Measurements from ENCODE around the gene KAZN. TPM values are rescaled to one million over a fixed set of nuclear protein-coding genes. Genes with fewer than 3 reads are reported as not detected.

KAZN gene
- polyA plus RNA-seq, 1 experiment: 3.7 TPM

DNA sequence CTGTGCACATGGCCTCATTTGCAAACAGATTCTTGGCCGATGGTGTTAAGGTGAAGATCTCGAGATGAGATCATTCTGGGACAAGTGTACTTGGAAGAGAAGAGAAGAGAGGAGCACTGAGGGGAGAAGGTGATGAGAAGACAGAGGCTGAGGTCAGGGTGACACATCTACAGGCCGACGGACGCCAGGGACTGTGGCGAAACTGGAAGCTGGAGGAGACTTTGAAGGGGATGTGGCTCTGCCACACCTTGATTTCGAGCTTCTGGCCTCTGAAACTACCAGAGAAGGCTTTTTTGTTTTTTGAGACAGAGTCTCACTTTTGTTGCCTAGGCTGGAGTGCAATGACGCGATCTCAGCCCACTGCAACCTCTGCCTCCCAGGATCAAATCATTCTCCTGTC, 417.5 kb downstream of the KAZN start:
- CTCF ChIA-PET: interaction anchor here (1.0 to 3.4 kb wide), 2 partner anchors 11 to 31 kb away, joined by 4 to 28 read pairs; no protein-coding TSS in a partner anchor
- TF ChIP-seq, protein P1, sequence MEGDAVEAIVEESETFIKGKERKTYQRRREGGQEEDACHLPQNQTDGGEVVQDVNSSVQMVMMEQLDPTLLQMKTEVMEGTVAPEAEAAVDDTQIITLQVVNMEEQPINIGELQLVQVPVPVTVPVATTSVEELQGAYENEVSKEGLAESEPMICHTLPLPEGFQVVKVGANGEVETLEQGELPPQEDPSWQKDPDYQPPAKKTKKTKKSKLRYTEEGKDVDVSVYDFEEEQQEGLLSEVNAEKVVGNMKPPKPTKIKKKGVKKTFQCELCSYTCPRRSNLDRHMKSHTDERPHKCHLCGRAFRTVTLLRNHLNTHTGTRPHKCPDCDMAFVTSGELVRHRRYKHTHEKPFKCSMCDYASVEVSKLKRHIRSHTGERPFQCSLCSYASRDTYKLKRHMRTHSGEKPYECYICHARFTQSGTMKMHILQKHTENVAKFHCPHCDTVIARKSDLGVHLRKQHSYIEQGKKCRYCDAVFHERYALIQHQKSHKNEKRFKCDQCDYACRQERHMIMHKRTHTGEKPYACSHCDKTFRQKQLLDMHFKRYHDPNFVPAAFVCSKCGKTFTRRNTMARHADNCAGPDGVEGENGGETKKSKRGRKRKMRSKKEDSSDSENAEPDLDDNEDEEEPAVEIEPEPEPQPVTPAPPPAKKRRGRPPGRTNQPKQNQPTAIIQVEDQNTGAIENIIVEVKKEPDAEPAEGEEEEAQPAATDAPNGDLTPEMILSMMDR (IDR thresholded peaks at IDR 0.05; ENCODE audit: low read depth, low read length): no peak

DNA sequence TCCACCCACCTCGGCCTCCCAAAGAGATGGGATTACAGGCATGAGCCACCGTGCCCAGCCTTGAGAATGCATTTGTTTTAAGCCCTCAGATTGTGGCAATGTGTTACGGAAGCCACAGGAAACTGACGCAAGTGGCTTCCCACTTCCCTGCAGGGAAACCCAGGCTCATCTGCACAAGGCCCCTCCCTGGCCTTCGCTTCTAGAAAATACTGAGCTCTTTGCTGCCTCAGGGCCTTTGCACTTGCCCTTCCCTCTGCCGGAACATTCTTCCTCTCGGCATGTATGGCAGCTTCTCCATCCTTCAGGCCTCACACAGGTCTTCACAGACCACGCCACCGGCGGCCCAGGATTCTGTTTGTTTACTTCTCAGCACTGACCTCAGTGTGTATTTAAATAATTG, 418.0 kb downstream of the KAZN start:
- ChIA-PET POLR2A (no interaction called here), CTCF (interaction anchor here (1.0 to 3.4 kb wide), 2 partner anchors 11 to 30 kb away, joined by 4 to 28 read pairs; no protein-coding TSS in a partner anchor)
- Histone ChIP-seq H3K4me3 (ENCODE audit: low read depth, low read length) (no peak overlapping the region), H3K27ac (ENCODE audit: low read depth, low read length) (no peak overlapping the region), H3K9me3 (ENCODE audit: control insufficient read depth, insufficient read depth, low read length) (no peaks in the 10 kb centered on the region), H3K27me3 (ENCODE audit: control insufficient read depth, insufficient read depth, low read length) (no peaks in the 10 kb centered on the region)
- TF ChIP-seq, protein P1 (IDR thresholded peaks at IDR 0.05; ENCODE audit: low read depth, low read length): no peak
- no peak for DNase-seq (ENCODE audit: low read depth, low spot score)

More for the DNA sequence above, 417.5 kb downstream of the KAZN start:
- POLR2A ChIA-PET: no interaction called here
- H3K4me3 ChIP-seq (ENCODE audit: low read depth, low read length): no peak overlapping the region
- DNase-seq (ENCODE audit: low read depth, low spot score): no peak
- H3K27me3 ChIP-seq (ENCODE audit: control insufficient read depth, insufficient read depth, low read length): no peaks in the 10 kb centered on the region
- no peaks in the 10 kb centered on the region for H3K9me3 ChIP-seq (ENCODE audit: control insufficient read depth, insufficient read depth, low read length)
- H3K27ac ChIP-seq (ENCODE audit: low read depth, low read length): no peak overlapping the region

DNA sequence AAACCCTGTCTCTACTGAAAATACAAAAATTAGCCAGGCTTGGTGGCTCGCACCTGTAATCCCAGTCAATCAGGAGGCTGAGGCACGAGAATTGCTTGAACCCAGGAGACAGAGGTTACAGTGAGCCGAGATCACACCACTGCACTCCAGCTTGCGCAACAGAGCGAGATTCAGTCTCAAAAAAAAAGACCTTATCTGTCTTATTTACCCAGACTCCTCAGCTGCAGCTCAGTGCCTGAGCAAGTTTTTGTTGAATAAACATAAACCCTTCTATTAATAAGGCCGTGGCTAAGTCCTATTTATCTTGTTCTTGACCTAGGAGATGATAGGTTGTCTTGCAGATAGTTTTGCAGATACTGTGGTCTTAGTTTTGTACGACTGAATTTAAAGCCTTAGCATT, 418.6 kb downstream of the KAZN start:
- no peak overlapping the region for H3K4me3 ChIP-seq (ENCODE audit: low read depth, low read length)
- CTCF ChIA-PET: interaction anchor here (1.0 to 3.4 kb wide), 2 partner anchors 10 to 30 kb away, joined by 4 to 28 read pairs; no protein-coding TSS in a partner anchor
- TF ChIP-seq, protein P1 (IDR thresholded peaks at IDR 0.05; ENCODE audit: low read depth, low read length): no peak
- POLR2A ChIA-PET: no interaction called here
- no peaks in the 10 kb centered on the region for H3K9me3 ChIP-seq (ENCODE audit: control insufficient read depth, insufficient read depth, low read length)
- no peak overlapping the region for H3K27ac ChIP-seq (ENCODE audit: low read depth, low read length)
- DNase-seq (ENCODE audit: low read depth, low spot score): no peak
- no peaks in the 10 kb centered on the region for H3K27me3 ChIP-seq (ENCODE audit: control insufficient read depth, insufficient read depth, low read length)

DNA sequence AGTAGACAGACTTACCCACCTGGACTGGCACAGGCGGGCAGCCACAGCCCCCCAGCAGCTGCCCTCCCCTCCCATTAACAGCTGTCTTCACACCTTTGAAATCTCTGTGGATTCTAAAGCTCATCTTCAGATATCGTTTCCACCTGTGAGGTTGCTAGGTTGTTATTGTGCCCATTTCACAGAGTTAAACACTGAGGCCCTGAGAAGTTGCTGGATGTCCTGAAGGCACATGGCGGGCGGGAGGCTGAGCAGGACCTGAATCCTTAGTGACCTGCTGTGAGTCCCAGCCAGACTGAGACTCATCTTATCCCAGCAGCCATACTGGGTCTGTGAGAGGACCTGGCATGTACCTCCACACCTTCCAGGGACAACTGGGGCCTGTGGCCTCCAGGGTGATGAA, 420.3 kb downstream of the KAZN start:
- POLR2A ChIA-PET: no interaction called here
- no peaks in the 10 kb centered on the region for H3K27me3 ChIP-seq (ENCODE audit: control insufficient read depth, insufficient read depth, low read length)
- H3K4me3 ChIP-seq (ENCODE audit: low read depth, low read length): no peak overlapping the region
- TF ChIP-seq, protein P1 (IDR thresholded peaks at IDR 0.05; ENCODE audit: low read depth, low read length): no peak
- DNase-seq (ENCODE audit: low read depth, low spot score): no peak
- H3K27ac ChIP-seq (ENCODE audit: low read depth, low read length): no peak overlapping the region
- CTCF ChIA-PET: interaction anchor here (1.7 to 3.4 kb wide), 2 partner anchors 8 to 10 kb away, joined by 3 to 28 read pairs; no protein-coding TSS in a partner anchor
- no peaks in the 10 kb centered on the region for H3K9me3 ChIP-seq (ENCODE audit: control insufficient read depth, insufficient read depth, low read length)

DNA sequence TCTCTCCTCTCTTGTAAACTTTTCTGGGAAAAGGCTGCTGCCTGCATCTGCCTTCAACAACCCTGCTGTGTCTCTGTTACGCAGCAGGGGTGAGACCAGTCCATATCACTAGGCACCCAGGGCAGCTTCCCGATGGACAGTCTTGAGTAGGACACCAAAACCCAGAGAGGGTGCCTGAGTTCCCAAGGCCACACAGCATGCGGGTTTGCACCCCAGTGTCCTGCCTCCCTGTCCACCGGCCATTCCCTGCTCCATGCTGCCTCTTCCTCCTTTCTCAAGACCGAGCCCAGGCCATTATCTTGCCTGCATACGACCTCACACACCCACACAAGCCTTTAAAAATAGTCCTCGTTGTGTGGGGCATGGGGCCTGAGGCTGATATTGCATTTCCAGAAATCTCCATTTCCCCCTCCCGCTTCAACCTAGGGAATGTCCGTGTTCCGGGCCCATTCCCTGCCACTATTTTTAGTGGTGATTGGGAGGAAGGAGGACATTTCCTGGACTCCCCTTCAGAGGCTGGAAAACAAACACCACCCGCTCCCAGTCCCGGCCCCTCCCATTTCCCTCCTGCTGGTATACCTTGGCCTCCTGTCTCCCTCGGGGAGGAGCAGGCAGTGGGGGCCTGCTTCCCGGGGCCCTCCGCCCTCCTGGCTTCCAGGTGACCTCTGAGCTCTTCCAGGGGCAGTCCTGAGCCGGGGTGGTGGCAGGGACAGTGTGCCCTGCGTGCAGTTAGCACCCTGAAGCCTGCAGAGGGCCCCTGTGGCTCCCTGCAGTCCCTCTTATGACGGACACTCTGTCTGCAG, 422.7 kb downstream of the KAZN start:
- Histone ChIP-seq H3K4me3 (ENCODE audit: low read depth, low read length) (no peak overlapping the region), H3K27me3 (ENCODE audit: control insufficient read depth, insufficient read depth, low read length) (no peaks in the 10 kb centered on the region), H3K9me3 (ENCODE audit: control insufficient read depth, insufficient read depth, low read length) (no peaks in the 10 kb centered on the region), H3K27ac (ENCODE audit: low read depth, low read length) (no peak overlapping the region)
- DNase-seq (ENCODE audit: low read depth, low spot score): no peak
- CTCF ChIA-PET: no interaction called here
- POLR2A ChIA-PET: no interaction called here
- TF ChIP-seq, protein P1 (IDR thresholded peaks at IDR 0.05; ENCODE audit: low read depth, low read length): no peak
